Uterus (tissue), 2 donors: Measurements from ENCODE around the gene IER3.

Experiments used
- POLR2A ChIP-seq, 2 donors: fragments of 450-650 bp; IDR thresholded peaks; one replicate each; pipeline ENCODE4 v1.6.1; 2016; ENCODE audit warnings: antibody characterized with exemption in 2 of 2, mild to moderate bottlenecking in 1 of 2, moderate library complexity in 1 of 2
- TF ChIP-seq, protein P1 (sequence below), 4 experiments: fragments of 200-600 bp in 2 of 4; fragments of 450-650 bp in 2 of 4; sonication (generic) in 2 of 4; IDR thresholded peaks; one replicate each; pipeline ENCODE4 v1.5.1; 2016 to 2019; ENCODE audit warnings: antibody characterized with exemption in 4 of 4, mild to moderate bottlenecking in 2 of 4, moderate library complexity in 1 of 4

DNA sequence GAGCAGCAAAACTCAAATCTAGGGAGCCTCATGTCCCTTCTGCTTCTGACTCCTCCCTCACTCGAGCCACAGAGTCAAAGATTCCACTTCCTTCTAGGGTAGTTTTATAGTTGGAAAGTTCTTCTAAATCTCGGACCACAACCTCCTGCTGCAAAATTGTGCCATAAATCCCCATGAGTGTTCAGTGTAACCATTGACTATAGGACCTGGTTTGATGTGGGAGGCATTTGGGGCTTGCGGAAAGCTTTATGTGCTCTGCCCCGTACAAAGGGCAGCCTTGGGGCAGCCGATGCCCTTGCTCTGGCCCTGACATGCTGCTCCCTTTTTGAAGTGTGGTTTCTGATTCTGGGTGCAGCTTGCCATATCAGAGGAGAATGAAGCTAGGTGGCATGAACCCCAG lies 43.6 kb upstream of the IER3 start:
- TF ChIP-seq, protein P1, sequence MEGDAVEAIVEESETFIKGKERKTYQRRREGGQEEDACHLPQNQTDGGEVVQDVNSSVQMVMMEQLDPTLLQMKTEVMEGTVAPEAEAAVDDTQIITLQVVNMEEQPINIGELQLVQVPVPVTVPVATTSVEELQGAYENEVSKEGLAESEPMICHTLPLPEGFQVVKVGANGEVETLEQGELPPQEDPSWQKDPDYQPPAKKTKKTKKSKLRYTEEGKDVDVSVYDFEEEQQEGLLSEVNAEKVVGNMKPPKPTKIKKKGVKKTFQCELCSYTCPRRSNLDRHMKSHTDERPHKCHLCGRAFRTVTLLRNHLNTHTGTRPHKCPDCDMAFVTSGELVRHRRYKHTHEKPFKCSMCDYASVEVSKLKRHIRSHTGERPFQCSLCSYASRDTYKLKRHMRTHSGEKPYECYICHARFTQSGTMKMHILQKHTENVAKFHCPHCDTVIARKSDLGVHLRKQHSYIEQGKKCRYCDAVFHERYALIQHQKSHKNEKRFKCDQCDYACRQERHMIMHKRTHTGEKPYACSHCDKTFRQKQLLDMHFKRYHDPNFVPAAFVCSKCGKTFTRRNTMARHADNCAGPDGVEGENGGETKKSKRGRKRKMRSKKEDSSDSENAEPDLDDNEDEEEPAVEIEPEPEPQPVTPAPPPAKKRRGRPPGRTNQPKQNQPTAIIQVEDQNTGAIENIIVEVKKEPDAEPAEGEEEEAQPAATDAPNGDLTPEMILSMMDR (IDR thresholded peaks at IDR 0.05): no peak
- no peak for TF ChIP-seq POLR2A (IDR thresholded peaks at IDR 0.05)
